ENCODE measurements around the gene CTBP1.

CTBP1 gene

GRCh38 chr4:1198098-1198844, 50.7 kb downstream of the CTBP1 start:
- Histone ChIP-seq H3K9me2 (ENCODE audit: low read depth, low read length) (no peaks in the 10 kb centered on the region), H4K20me1 (ENCODE audit: insufficient read depth, low read length) (no peaks in the 10 kb centered on the region), H2AFZ (ENCODE audit: low read length) (no peak overlapping the region), H3K4me2 (ENCODE audit: low read length) (no peak overlapping the region), H3K36me3 (ENCODE audit: insufficient read depth, low read length) (no peaks in the 10 kb centered on the region), H3K9me3 (ENCODE audit: low read length) (no peaks in the 10 kb centered on the region), H3K79me2 (ENCODE audit: insufficient read depth, low read length) (no peaks in the 10 kb centered on the region), H3F3A (ENCODE audit: insufficient read depth, low read length) (no peaks in the 10 kb centered on the region), H3K4me3 (ENCODE audit: low read depth, low read length, poor library complexity, severe bottlenecking) (no peak overlapping the region), H3K27ac (ENCODE audit: low read depth, low read length, poor library complexity, severe bottlenecking) (no peak overlapping the region), H3K27me3 (ENCODE audit: insufficient read depth, low read length) (no peaks in the 10 kb centered on the region), H3K9ac (ENCODE audit: low read length) (no peak overlapping the region), H3K4me1 (ENCODE audit: insufficient read depth, low read length, severe bottlenecking) (peaks cover 17% of the 10 kb centered on the region)
- no peak for TF ChIP-seq CTCF (IDR thresholded peaks at IDR 0.05; ENCODE audit: low read length)
- no peak for TF ChIP-seq EZH2 (IDR thresholded peaks at IDR 0.05; ENCODE audit: borderline replicate concordance, low read length)

GRCh38 chr4:1196421-1197183, 52.3 kb downstream of the CTBP1 start:
- H4K20me1 ChIP-seq (ENCODE audit: insufficient read depth, low read length) = no peaks in the 10 kb centered on the region
- no peaks in the 10 kb centered on the region for H3K79me2 ChIP-seq (ENCODE audit: insufficient read depth, low read length)
- no peaks in the 10 kb centered on the region for H3K9me3 ChIP-seq (ENCODE audit: low read length)
- no peak overlapping the region for H3K4me3 ChIP-seq (ENCODE audit: low read depth, low read length, poor library complexity, severe bottlenecking)
- peaks cover 8% of the 10 kb centered on the region for H3K4me1 ChIP-seq (ENCODE audit: insufficient read depth, low read length, severe bottlenecking)
- no peak overlapping the region for H3K27ac ChIP-seq (ENCODE audit: low read depth, low read length, poor library complexity, severe bottlenecking)
- no peaks in the 10 kb centered on the region for H3K36me3 ChIP-seq (ENCODE audit: insufficient read depth, low read length)
- TF ChIP-seq EZH2 (IDR thresholded peaks at IDR 0.05; ENCODE audit: borderline replicate concordance, low read length) (no peak), CTCF (IDR thresholded peaks at IDR 0.05; ENCODE audit: low read length) (no peak)
- no peak overlapping the region for H3K9ac ChIP-seq (ENCODE audit: low read length)
- H3K27me3 ChIP-seq (ENCODE audit: insufficient read depth, low read length) = no peaks in the 10 kb centered on the region
- no peak overlapping the region for H2AFZ ChIP-seq (ENCODE audit: low read length)
- no peak overlapping the region for H3K4me2 ChIP-seq (ENCODE audit: low read length)
- H3K9me2 ChIP-seq (ENCODE audit: low read depth, low read length) = no peaks in the 10 kb centered on the region
- no peaks in the 10 kb centered on the region for H3F3A ChIP-seq (ENCODE audit: insufficient read depth, low read length)

DNA sequence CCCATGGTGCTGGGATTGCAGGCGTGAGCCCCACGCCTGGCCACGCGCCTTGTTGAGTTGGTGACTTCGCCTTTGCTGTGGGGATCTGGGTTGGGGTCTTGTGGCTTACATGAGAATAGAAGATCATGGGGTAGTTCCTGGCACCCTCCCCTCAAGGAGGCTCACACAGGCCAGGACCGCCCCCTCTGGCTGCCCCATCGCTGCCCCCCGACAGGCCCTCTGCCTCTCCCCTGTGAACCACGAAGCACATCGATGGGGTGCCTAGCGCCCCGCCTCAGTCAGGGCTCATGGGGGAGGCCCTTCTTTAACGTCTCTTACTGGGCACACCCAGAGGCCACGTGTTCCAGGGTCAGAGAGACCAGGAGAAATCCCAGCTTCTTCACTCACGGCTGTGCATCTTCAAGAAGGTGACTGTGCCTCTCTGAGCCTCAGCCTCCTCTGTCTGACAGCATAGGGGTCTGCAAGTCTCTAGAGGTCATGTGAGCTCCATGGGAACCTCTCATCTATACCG, 53.0 kb downstream of the CTBP1 start:
- no peaks in the 10 kb centered on the region for H3K79me2 ChIP-seq (ENCODE audit: insufficient read depth, low read length)
- H4K20me1 ChIP-seq (ENCODE audit: insufficient read depth, low read length) = no peaks in the 10 kb centered on the region
- H2AFZ ChIP-seq (ENCODE audit: low read length) = no peak overlapping the region
- H3K36me3 ChIP-seq (ENCODE audit: insufficient read depth, low read length) = no peaks in the 10 kb centered on the region
- no peaks in the 10 kb centered on the region; the same call in 1 of the 2 replicates for H3K27me3 ChIP-seq (ENCODE audit: insufficient read depth, low read length)
- no peak overlapping the region for H3K4me3 ChIP-seq (ENCODE audit: low read depth, low read length, poor library complexity, severe bottlenecking)
- no peaks in the 10 kb centered on the region for H3F3A ChIP-seq (ENCODE audit: insufficient read depth, low read length)
- no peak for TF ChIP-seq CTCF (IDR thresholded peaks at IDR 0.05; ENCODE audit: low read length)
- TF ChIP-seq EZH2 (IDR thresholded peaks at IDR 0.05; ENCODE audit: borderline replicate concordance, low read length) = no peak
- no peaks in the 10 kb centered on the region for H3K9me2 ChIP-seq (ENCODE audit: low read depth, low read length)
- no peak overlapping the region for H3K9ac ChIP-seq (ENCODE audit: low read length)
- peaks cover 2% of the 10 kb centered on the region for H3K4me1 ChIP-seq (ENCODE audit: insufficient read depth, low read length, severe bottlenecking)
- H3K27ac ChIP-seq (ENCODE audit: low read depth, low read length, poor library complexity, severe bottlenecking) = no peak overlapping the region
- no peak overlapping the region for H3K4me2 ChIP-seq (ENCODE audit: low read length)
- H3K9me3 ChIP-seq (ENCODE audit: low read length) = no peaks in the 10 kb centered on the region

Measured in OCI-LY1 (cell line).